Umbilical cord (tissue), 2 donors: ENCODE results near the gene MAB21L2. TPM values are rescaled to one million over a fixed set of nuclear protein-coding genes. Genes with fewer than 3 reads are reported as not detected.

Source experiments
- DNase-seq: peaks from one replicate; pipeline ENCODE4 v3.0.0-alpha.2; 2015; ENCODE audit warnings: low spot score
- total RNA-seq: library from RNA; depleted of rRNA; stranded (reverse); fragments of >200 nt; gene quantifications from one replicate; pipeline ENCODE4 v1.2.3, GENCODE V29; 2014; ENCODE audit warnings: low replicate concordance; ENCODE audit not compliant: insufficient read depth

Gene MAB21L2
- total RNA-seq, 1 donor from 2014 or later = 2.6 TPM

DNA sequence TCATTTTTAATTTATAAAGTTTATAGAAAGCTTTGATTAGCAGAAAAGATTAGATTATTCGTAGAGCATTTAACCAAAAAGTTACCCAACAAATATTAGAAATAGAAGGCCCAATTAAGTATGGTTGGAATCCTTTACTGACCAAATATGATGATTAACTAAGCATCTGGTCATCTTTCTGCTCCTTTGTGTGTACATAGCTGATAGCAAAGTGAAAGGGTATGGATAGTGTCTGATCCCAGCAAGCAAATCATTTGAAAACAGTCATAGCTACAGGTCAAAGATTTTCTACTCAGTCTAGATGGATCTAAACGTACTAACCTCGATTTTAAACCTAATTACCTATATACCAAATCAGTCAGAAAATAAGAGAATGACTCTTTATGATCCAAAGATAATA, 7.3 kb upstream of the MAB21L2 start:
- no peak for DNase-seq

GRCh38 chr4:150577796-150578195, 4.2 kb upstream of the MAB21L2 start:
- no peak for DNase-seq

- DNase-seq = peak; percentile 67
These were observed 3.0 kb upstream of the MAB21L2 start for GRCh38 chr4:150578745-150579501.

GRCh38 chr4:150579551-150580234, 2.3 kb upstream of the MAB21L2 start:
- DNase-seq = no peak

- no peak for DNase-seq
These were observed 1.6 kb upstream of the MAB21L2 start for GRCh38 chr4:150580306-150580705.

GRCh38 chr4:150581056-150581605, 820 bp upstream of the MAB21L2 start:
- DNase-seq = no peak

- peak; percentile 94 for DNase-seq
These were observed 305 bp upstream of the MAB21L2 start for GRCh38 chr4:150581641-150582051.

DNA sequence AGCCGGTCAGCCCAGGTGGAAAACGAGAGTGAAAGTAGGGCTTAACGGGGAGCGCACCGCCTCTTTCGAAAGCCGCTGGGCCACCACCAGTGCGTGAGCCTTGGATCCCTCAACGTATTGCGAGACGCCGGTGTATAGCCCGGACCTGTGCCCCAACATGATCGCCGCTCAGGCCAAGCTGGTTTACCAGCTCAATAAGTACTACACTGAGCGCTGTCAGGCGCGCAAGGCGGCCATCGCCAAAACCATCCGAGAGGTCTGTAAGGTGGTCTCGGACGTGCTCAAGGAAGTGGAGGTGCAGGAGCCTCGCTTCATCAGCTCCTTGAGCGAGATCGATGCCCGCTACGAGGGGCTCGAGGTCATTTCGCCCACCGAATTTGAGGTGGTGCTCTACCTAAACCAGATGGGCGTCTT, 929 bp downstream of the MAB21L2 start:
- DNase-seq = no peak

DNA sequence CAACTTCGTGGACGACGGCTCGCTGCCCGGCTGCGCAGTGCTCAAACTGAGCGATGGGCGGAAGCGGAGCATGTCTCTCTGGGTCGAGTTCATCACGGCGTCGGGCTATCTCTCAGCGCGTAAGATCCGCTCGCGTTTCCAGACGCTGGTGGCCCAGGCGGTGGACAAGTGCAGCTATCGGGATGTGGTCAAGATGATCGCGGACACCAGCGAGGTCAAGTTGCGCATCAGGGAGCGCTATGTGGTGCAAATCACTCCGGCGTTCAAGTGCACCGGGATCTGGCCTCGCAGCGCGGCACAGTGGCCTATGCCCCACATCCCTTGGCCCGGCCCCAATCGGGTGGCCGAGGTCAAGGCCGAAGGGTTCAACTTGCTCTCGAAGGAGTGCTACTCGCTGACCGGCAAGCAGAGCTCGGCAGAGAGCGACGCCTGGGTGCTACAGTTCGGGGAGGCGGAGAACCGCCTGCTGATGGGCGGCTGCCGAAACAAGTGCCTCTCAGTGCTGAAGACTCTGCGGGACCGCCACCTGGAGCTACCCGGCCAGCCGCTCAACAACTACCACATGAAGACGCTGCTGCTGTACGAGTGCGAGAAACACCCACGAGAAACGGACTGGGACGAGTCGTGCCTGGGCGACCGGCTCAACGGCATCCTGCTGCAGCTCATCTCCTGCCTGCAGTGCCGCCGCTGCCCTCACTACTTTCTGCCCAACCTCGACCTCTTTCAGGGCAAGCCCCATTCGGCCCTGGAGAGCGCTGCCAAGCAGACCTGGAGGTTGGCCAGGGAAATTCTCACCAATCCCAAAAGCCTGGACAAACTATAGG, 1.5 kb downstream of the MAB21L2 start:
- no peak for DNase-seq

DNA sequence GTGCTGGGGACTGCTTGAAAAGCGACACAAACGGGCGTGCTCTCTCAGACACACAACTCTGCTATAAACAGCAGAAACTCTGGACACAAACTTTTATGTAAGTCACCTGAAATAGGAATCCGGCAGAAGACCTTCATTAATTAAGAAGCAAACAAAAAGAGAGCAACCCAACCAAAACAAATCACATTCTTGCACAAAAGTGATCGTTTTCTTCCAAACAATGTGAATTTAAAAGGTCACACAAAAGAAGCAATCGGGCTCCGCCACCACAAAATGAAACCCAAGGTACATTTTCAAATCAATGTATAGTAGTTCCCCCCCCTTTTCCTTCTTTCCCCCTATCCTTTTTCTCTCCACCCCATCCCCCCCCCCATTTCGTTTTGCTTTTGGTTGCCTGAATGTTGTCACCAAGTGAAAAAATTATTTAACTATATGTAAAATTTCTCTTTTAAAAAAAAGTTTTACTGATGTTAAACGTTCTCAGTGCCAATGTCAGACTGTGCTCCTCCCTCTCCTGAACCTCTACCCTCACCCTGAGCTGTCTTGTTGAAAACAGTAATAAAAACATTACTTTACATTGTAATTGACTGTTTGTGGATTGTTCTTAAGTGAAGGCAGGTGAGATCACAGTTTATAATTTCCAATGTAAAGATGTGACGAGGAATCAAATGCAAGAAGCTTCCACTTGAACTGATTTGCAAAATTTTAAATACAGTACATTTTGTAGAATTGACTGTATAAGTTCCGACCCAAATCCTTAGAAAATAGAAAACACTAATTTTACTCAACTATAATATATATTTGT, 2.4 kb downstream of the MAB21L2 start:
- DNase-seq = no peak

- no peak for DNase-seq
These were observed 3.7 kb downstream of the MAB21L2 start for GRCh38 chr4:150585611-150586010.

DNA sequence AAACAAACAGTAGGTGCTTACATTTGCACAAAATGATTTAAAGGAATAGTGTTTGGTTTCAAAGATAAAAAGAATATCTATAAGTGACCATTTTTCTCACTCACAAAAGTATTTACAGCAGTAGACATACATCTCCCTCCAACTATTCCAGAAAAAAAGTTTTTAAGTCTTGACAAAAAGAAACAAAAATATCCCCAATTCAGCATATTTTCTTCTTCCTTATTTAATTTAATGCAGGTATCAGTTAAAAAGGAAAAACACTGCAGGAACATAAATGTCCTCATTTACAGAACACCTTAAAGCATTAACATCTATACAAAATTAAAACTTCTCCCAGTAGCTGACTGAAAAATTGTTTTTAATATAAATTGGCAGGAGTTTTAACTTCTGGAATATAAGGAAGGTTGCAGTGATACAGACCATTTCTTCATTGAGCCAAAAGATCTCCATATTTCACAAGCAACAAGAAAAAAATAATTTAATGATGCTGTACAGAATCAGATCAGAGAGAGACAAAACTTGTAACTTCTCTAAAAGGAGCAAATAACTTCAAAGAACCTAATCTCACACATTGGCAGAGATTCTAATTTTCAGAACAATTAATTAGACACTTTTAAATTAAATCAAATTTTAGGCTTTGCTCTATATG, 4.3 kb downstream of the MAB21L2 start:
- DNase-seq = no peak

GRCh38 chr4:150588316-150588715, 6.4 kb downstream of the MAB21L2 start:
- no peak for DNase-seq

DNA sequence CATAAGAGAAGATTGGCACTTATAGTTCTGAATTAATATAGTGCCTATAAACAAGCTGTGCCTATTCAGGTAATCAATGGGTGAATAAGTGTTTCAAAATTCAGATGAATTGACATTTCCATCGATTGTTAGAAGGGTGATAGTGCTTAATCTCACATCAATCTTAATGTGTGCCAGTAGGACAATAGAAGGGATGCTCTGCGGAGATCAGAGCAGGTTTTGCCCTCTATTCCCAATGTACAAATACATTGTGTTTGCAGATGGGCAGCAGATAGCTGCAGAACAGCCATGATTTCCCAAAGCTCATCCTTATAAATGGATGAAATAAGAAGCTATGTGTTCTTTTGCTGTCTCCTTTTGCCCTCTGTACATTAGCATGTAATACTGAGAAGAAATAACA, 7.2 kb downstream of the MAB21L2 start:
- no peak for DNase-seq

DNA sequence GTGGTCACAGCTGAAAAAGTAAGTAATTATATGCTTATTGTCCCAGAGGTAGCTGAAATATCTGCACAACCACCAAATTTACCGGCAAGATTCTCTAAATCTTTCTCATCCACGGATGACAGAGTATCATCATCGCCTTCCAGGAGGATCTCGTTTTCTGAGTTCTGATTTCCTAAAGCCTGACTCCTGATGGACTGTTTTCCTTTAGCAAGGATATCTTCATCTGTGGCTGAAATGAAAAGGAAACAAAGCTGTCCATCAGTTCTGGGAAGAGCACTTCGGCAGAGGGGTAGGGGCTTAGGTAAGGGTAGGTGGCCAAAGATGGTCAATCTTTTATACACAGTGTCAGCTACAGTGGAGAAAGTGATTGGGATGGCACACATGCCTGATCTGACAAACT, 8.7 kb downstream of the MAB21L2 start:
- DNase-seq = no peak

GRCh38 chr4:150591406-150591805, 9.5 kb downstream of the MAB21L2 start:
- DNase-seq = peak; percentile 60

DNA sequence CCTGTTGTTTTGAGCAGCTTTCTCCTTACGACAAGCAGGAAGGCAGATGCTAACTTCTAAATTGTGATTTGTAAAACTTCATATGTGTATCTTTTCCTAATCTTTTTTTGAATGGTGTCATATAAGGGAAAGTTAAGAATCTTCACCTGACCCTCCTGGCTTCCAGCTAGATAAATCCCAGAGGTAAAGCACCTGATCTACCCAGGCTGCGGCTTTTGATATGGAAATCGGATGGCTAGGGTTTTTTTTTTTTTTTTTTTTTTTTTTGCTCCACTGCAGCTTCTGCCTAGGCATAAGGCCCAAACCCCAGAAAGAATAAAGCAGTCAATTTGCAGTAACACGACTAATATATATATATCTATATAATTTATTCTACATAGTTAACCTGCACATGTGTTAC, 10.0 kb downstream of the MAB21L2 start:
- no peak for DNase-seq

- DNase-seq = no peak
These were observed 12.0 kb downstream of the MAB21L2 start for GRCh38 chr4:150593996-150594395.

DNA sequence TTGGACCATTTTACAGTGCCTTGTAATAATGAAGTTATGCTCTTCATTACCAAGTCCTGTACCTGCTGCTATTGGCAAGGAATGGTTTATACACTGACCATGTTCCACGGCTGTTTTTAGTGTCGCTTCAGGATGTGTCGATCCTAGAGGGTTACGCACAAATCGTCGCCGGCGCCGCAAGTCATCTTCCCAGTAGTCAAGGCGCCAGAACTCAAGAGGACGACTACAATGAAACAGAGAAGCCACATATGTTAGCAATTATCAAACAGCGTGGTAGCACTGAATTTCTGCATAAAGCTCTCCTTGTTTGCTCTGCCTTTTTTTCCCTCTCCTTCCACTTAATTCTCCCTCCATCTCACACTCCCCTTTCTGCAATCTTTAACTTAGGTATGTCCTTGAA, 17.0 kb downstream of the MAB21L2 start:
- DNase-seq = no peak

- DNase-seq = no peak
These were observed 17.6 kb downstream of the MAB21L2 start for GRCh38 chr4:150599547-150599946.
